Kidney epithelial cell (primary cell): ENCODE data around the gene UPK2. TPM values are rescaled to one million over a fixed set of nuclear protein-coding genes. Genes with fewer than 3 reads are reported as not detected.
A peak's percentile ranks its signal among the peaks of the same experiment; 100 is the strongest.
"Not testable (repeated sequence)": the region's sequence is repeated elsewhere in the genome, so short reads cannot be mapped to it uniquely, and the experiment has no call there.

ENCODE experiments used
- DNase-seq: peaks from one replicate; pipeline ENCODE4 v3.0.0-alpha.2; 2010; ENCODE audit warnings: low read depth
- H3K27me3 ChIP-seq: 2 replicates; pipeline ENCODE4 v1.6.0; 2011; ENCODE audit warnings: low read length; ENCODE audit not compliant: control insufficient read depth, insufficient read depth
- H3K36me3 ChIP-seq: 2 replicates; pipeline ENCODE4 v1.5.1; 2011; ENCODE audit warnings: low read length; ENCODE audit not compliant: control insufficient read depth, insufficient read depth
- H3K4me3 ChIP-seq: 2 replicates; pipeline ENCODE4 v1.5.1; 2011; ENCODE audit warnings: low read depth, mild to moderate bottlenecking, control low read depth, low read length
- CTCF ChIP-seq: IDR thresholded peaks from 2 replicates; pipeline ENCODE4 v1.5.1; 2011; ENCODE audit warnings: mild to moderate bottlenecking, moderate library complexity, low read length, control low read depth, inconsistent platforms; ENCODE audit not compliant: insufficient read depth, poor library complexity, severe bottlenecking
- total RNA-seq: library from RNA; depleted of rRNA; stranded (reverse); fragments of >200 nt; gene quantifications from 2 replicates; pipeline ENCODE4 v1.2.3, GENCODE V29; 2015

The UPK2 gene
- total RNA-seq, 1 donor from 2014 or later: 0.25 TPM

GRCh38 chr11:118988280-118988679 lies 32.2 kb downstream of the UPK2 start:
- DNase-seq: no peak
- TF ChIP-seq CTCF: no peak
- no peak overlapping the region for H3K4me3 ChIP-seq

GRCh38 chr11:118991486-118992038 lies 35.5 kb downstream of the UPK2 start:
- H3K36me3 ChIP-seq, H3K27me3 ChIP-seq, H3K4me3 ChIP-seq, DNase-seq: not testable (repeated sequence)

More at GRCh38 chr11:118988280-118988679, 32.2 kb downstream of the UPK2 start:
- H3K27me3 ChIP-seq: no peaks in the 10 kb centered on the region
- H3K36me3 ChIP-seq: no peaks in the 10 kb centered on the region

- peak overlapping the region; percentile 90 for H3K4me3 ChIP-seq
- no peak for TF ChIP-seq CTCF
- peaks cover 1% of the 10 kb centered on the region for H3K36me3 ChIP-seq
- no peak for DNase-seq
- H3K27me3 ChIP-seq: no peaks in the 10 kb centered on the region
Observed at GRCh38 chr11:118996926-118997626, 41.0 kb downstream of the UPK2 start.

- Histone ChIP-seq H3K36me3 (peaks cover 1% of the 10 kb centered on the region), H3K27me3 (no peaks in the 10 kb centered on the region), H3K4me3 (peak within 1 kb of the TSS; percentile 90)
- no peak for TF ChIP-seq CTCF
- peak; percentile 54 for DNase-seq
Observed at GRCh38 chr11:118997627-118998387, 41.7 kb downstream of the UPK2 start, which contains the start of gene CENATAC. Gene CENATAC, plus strand, starts transcription at chr11:118998138. Its CDS starts 60 bp downstream, at chr11:118998198.

GRCh38 chr11:118998388-118998717 lies 42.3 kb downstream of the UPK2 start:
- peak overlapping the region; percentile 90 for H3K4me3 ChIP-seq
- no peak for DNase-seq

More at GRCh38 chr11:118998388-118998717, 42.3 kb downstream of the UPK2 start:
- no peak for TF ChIP-seq CTCF
- H3K27me3 ChIP-seq: no peaks in the 10 kb centered on the region
- peaks cover 1% of the 10 kb centered on the region for H3K36me3 ChIP-seq
